Measurements from ENCODE around the gene NOL9.

The NOL9 gene

DNA sequence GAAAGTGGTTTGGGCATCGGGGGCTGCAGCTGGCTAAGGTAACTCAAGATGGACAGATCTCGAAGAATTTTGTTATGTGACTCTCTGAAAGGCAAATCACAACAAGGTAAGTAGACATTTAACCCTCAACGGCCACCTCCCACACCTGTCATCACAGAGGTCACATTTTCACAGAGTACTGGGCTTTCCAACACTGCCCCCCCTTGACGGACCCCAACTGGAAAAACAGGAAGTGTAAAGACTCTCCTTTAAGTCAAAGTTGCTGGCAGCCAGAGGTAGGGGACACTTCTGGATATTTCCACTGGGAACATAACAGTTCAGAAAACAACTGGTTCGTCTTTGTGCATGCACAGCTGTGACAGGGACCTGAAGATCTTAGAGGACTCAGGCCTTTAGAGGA lies 22.3 kb downstream of the NOL9 start:
- no peak for DNase-seq (ENCODE audit: extremely low spot score)
- no peak for TF ChIP-seq CTCF (IDR thresholded peaks at IDR 0.05; ENCODE audit: control extremely low read depth, extremely low read depth, low read depth, missing control alignments)
- ChIA-PET CTCF (interaction anchor here (1.4 kb wide), 1 partner anchor 23 kb away, joined by 3 read pairs; the partner anchor contains the start of genes NOL9 and TAS1R1), POLR2A (no interaction called here)

DNA sequence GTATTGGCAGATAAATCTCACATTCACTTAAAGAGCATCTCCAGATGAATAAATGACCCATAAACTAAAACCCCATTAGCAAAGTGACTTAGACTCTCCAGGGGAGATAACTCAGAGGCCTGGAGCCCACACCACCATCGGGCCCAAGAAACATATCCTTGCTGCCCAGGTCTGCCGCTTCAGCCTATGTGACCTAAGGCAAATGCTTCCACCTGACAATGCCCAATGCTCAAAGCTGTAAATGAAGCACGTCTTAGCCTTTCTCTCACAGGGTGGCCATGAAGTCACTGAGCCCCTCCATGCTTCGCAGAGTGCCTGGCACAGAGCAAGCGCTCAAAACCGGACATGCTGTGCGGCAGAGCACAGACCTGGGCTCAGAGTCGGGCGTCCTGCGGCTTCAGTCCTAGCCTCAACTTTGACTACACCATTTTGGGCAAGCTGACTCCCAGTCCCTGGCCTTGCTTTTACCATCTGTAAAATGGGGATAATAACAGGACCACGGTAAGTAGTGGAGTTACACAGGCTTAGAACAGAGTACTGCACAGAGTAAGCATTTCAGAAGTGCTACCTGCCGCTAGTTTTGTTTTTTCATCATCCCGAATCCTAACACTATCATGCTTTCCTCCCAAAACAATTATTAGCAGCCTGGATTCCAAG lies 23.7 kb downstream of the NOL9 start:
- TF ChIP-seq CTCF (IDR thresholded peaks at IDR 0.05; ENCODE audit: control extremely low read depth, extremely low read depth, low read depth, missing control alignments), result no peak
- CTCF ChIA-PET, result no interaction called here
- DNase-seq (ENCODE audit: extremely low spot score), result no peak
- POLR2A ChIA-PET, result no interaction called here

- CTCF ChIA-PET, result interaction anchor here (1.3 to 1.6 kb wide), 4 partner anchors 13 to 90 kb away, joined by 3 to 5 read pairs (median 4); partner anchors contain the start of gene NOL9
- no peak for TF ChIP-seq CTCF (IDR thresholded peaks at IDR 0.05; ENCODE audit: control extremely low read depth, extremely low read depth, low read depth, missing control alignments)
- POLR2A ChIA-PET, result no interaction called here
- no peak for DNase-seq (ENCODE audit: extremely low spot score)
These were observed 25.8 kb downstream of the NOL9 start for GRCh38 chr1:6528492-6528891.

DNA sequence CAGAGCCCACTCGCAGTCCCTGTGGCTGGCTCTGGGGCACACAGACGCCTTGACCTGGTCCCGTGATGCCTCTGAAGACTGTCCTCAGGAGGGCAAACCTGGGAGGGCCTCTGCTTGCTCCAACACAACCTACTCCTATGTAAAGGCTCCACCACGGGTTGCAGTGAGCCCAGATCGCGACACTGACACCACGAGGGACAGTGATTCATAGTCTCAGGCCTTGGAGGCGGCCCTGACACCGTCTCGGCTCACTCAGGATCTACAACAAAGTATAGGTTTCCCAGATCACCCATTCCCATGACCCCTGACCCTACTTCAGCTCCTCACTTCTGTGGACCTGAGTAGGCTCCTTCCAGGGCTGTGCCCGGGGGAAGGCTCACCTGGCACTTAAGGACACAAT lies 28.0 kb downstream of the NOL9 start:
- POLR2A ChIA-PET, result no interaction called here
- no peak for DNase-seq (ENCODE audit: extremely low spot score)
- CTCF ChIA-PET, result interaction anchor here (0.8 to 1.8 kb wide), 3 partner anchors 10 to 35 kb away, joined by 3 to 5 read pairs (median 3); partner anchors contain the start of gene PLEKHG5
- no peak for TF ChIP-seq CTCF (IDR thresholded peaks at IDR 0.05; ENCODE audit: control extremely low read depth, extremely low read depth, low read depth, missing control alignments)

DNA sequence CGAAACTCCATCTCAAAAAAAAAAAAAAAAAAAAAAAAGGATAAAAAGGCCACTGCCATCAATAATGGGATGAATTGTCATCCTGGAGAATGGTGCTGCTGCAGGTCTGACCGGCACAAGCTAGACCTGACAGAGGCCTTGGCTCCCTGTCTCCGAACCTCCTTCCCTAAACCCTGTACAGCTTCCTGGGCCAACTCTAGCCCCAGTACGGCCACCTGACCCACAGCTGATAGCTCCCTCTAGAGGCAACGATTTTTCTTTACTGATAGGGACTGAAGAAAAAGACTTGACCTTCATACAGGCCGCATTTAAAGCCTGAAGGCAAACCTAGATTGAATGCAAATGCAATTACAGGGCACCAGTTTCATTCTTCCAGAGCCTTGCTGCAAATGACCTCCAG lies 30.7 kb downstream of the NOL9 start:
- DNase-seq (ENCODE audit: extremely low spot score), result no peak
- ChIA-PET POLR2A (interaction anchor here (0.7 kb wide), 2 partner anchors 25 to 276 kb away, joined by 5 to 7 read pairs; no protein-coding TSS in a partner anchor), CTCF (interaction anchor here (1.2 to 3.2 kb wide), 6 partner anchors 11 to 33 kb away, joined by 3 to 19 read pairs (median 6); partner anchors contain the start of genes NOL9, PLEKHG5 and TAS1R1)
- no peak for TF ChIP-seq CTCF (IDR thresholded peaks at IDR 0.05; ENCODE audit: control extremely low read depth, extremely low read depth, low read depth, missing control alignments)

GRCh38 chr1:6521536-6521935 lies 32.8 kb downstream of the NOL9 start:
- no peak for DNase-seq (ENCODE audit: extremely low spot score)
- ChIA-PET POLR2A (no interaction called here), CTCF (interaction anchor here (0.9 to 3.2 kb wide), 5 partner anchors 14 to 42 kb away, joined by 3 to 19 read pairs (median 3); partner anchors contain the start of genes NOL9, PLEKHG5 and TAS1R1)
- TF ChIP-seq CTCF (IDR thresholded peaks at IDR 0.05; ENCODE audit: control extremely low read depth, extremely low read depth, low read depth, missing control alignments), result no peak
